Stimulated activated CD4-positive, alpha-beta T cell treated with anti-CD3 and anti-CD28 coated beads, Interleukin-1b, Interleukin-23, amount 100 ng/mL, for 48 hours (primary cell): ENCODE measurements around the gene CD300H.

Experiments used
- DNase-seq: peaks from one replicate; pipeline ENCODE4 v3.0.0-alpha.2; 2020

Gene CD300H

DNA sequence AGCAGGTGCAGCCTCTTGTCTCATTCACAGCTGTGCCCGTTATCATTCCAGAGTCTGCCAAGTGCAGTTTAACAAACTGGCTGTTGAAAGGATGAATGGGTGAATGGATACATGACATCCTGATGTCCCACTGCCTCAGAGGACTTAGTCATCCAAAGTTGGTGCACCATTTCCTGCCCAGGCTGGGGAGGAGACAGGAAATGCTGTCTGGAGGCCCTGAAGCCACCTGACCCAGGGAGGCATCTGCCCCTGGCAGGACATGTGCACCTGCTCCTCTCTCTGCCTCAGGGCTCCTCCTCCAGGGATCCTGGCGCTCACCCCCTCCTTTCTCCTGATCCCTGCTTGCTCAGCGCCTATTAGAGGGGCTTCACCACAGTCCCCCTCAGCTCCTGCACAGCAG is 19.6 kb downstream of the CD300H start:
- DNase-seq = peak; percentile 18

DNA sequence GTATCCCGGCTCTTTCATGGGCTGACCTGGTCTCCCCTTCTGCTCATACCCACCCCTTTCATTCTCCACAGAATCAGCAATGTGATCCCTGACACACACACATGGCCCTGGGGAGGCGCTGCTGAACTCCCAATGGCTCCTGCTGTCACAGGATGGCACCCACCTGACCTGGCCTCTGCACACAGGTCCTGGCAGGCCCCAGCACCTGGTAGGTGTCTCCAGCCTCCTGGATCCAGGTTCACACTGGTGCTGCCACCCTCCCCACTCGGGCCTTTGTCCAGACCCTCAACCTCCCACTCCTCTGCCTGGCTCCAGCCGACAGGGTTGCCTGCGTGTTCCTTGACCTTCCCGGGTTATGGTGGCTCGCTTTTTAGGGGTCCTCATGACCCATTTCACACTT is 20.0 kb downstream of the CD300H start:
- no peak for DNase-seq

DNA sequence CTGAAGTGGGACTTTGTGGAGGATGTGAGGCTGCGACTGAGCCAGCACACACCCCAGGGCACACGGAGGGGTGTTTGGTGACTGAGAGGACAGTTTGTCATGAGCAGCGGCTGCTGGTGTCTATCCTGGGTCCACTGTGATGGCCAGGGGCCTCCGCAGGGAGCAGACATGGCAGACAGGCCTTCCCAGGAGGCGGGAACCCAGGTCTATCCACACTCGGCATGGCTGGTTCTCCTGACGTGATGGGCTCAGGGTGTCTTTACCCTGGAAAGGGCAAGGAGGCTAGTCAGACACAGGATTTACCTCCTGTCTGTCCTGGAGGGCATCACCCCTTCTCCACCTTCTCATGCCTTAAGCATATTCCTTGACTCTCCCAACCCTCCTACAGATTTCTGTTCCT is 20.7 kb downstream of the CD300H start:
- no peak for DNase-seq

DNA sequence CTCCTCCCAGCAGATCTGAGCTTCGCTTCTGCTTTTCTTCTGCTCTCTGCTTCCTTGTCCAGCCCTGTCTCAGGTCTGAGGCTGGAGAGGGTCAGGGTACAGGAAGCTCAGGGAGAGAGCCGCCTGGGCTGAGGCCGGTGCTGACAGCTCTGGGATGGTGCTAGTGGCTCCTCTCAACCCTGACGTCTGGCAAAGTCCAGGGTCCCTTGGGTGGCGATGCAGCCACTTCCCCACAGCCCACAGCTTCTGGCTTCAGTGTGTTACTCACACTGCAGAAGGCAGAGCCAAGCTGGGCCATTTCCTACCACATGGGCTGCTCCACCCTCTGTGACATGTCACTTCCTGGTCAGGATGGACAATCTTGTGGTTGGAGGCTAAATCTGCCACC is 21.5 kb downstream of the CD300H start, which contains the start of gene CD300C:
Gene CD300C (minus strand): TSS at position 273 of the 388 bp plus-strand sequence. CDS start 333 bp downstream, outside the sequence.
- no peak for DNase-seq

DNA sequence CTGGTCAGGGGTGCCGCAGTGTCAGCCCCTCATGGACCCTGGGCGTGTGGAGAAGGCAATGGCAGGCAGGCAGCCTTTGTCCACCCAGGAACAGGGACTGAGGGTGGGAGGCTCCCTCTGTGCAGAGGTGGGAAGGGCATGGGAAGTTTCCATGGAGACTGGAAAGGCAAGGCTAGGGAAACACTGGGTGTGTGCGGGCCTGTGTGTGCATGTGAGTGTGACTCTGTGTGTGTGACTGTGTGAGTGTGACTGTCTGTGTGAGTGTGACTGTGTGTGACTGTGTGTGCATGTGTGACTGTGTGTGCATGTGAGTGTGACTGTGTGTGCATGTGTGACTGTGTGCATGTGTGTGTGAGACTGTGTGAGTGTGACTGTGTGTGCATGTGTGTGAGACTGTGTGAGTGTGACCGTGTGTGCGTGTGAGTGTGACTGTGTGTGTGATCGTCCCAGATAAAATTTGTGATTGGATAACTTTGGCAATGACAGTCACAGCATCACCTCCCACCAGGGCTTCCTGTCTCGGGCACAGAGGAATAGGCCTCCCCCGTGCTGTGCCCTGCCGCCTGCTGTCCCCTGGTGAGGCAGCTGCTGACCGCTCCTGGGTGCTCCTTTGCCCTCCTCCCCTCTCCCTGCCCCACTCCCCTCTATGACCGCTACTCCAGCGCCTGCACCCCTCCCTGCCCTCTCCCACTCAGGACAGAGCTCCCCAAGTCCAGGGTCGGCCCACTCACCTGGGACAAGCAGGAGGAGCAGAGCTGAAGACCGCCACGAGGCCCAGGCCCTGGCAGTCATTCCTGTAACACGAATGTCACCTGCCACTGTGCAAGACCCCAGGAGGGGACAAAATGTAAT is 22.1 kb downstream of the CD300H start:
- DNase-seq = no peak

DNA sequence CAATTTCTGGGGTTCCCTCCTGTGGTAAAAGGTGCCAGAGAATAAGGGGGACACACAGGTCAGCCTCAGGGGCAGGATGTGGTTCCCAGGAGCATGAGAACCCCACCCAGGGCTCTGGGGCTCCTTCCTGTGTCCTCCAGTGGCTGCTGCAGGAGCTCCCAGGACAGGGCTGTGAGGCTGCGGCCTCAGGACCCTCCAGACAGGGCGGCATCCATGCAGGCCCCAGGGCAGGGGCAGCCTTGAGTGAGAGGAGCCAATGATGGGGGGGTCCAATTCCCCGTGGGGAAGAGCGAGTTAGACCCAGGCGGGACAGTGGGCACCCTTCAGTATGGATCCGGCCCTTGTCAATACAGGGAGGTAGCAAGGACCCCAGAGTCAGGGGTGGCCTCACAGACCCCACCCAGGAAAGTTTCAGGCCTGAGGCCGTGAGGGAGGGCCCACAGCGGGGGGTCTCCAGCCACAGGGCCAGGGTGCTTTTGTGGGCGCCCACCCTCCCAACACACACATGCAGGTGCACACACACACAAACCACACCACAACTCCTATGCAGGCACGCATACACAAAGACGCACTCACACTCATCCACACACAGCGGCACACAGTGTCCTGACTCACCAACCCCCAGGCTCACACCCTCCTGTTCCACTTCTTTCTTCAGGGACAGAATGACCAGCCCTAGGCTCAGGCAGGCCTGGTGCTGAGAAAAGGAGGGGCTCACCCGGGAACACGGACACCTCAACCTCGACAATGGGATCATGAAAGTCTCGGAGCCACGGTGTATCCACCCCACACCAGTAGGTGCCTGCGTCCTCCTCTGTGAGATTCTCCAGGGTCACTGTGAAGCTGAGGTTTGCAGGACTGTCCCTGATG is 23.2 kb downstream of the CD300H start:
- no peak for DNase-seq

DNA sequence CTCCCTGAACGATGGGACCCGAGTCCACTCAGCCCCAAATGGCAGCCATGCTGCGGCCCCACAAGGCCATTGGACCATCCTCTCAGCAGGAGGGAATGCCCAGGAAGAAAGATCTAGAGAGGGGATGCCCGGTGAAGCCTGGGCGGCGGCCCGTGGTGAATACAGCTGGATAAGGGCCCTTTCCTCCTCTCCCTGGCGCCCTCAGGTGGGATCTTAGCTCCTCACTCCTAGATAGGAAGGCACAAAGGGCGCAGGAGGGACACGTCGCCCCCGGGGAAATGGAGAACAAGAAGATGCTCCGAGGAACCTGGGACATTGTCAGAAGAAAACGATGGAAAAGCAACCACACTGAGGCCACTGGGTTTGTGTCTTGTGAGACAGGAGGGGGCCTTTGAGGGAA is 23.9 kb downstream of the CD300H start:
- no peak for DNase-seq

DNA sequence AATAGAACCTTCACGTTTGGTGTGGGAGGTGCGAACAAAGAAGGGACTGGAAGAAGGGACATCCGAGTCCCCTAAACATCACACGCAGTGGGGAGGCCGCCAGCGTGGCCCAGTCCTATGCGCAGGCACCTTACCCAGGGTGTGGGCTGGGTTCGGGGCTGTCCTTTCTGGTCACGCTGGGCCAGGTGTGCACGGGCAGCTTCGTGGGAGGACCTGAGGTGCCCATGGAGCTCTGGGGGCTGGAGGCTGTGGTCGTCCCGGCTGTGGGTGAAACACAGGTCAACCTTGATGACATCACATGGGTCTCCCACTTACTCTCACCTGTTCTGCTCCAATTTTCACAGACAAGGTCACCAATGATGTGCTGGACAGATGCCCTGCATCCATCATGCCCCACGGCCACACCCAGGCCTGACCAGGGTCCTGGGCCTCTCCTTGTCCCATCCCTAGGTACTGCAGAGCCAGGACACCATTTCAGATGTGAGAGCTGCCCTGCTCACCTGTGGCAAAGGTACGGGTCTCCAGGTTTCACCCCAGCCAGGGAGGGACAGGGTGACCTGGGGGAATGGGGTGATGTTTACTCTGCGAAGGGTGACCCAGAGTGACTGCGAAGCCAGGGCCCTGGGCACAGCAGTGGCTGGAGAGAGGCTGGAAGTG is 24.5 kb downstream of the CD300H start:
- no peak for DNase-seq

DNA sequence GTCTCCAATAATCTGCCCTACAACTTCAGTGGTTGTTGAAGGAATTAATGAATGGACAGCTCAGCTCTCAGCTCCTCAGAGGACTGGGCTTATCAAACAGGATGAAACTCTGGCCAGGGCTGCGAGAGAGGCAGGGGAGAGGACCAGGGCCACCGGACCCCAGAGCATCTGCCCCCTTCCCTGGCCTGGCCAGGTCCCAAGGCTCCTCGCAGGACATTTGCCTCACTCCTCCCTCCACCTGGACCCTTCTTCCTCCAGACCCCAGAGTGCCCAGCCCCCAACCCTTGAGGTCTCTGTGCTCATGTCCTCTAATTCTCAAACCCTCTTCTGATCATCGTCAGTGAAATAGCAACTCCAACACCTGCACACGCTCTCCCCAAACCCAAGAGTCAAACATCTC is 25.1 kb downstream of the CD300H start:
- DNase-seq = no peak

DNA sequence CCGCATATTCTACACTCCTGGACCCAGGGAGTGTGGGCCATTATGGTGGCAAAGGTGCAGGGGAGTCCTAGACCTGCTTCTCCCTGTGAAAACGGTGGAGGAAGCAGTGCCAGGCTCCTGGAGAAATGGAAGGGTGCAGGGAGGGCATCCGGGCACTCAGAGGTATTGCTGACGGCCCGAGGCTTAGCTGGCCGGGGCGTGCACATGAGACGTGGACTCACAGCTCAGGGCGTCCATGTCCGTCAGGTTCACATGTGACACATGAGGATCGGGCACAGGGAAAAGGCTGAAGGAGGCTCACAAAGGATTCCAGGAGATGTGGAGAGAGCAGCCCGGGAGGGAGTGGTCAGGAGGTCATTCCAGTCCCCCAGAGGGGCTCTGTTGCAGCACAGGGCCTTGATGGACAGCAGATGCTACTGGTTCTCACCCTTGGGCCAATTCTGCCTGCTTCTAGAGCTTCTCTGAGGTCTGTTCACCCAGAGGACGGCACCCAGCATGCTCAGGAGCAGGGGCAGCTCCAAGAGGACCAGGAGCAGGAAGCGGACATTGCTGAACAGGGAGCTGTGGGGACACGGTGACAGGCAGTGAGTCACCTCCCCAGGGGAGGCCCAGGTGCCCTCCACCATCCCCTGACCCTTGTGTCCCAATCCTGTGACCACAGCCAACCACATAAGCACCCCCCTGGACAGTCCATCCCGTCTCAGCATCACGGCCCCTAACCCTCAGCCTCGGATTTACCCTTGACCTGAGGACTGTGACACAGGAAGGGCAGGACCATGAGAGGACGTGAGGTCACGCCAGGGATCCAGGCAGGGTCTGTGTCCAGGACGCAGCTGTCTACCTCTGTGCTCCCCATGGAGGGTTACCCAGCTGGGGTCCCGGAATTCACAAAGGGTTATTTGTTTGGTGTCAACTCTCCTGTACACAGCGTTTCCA is 25.9 kb downstream of the CD300H start:
- no peak for DNase-seq

DNA sequence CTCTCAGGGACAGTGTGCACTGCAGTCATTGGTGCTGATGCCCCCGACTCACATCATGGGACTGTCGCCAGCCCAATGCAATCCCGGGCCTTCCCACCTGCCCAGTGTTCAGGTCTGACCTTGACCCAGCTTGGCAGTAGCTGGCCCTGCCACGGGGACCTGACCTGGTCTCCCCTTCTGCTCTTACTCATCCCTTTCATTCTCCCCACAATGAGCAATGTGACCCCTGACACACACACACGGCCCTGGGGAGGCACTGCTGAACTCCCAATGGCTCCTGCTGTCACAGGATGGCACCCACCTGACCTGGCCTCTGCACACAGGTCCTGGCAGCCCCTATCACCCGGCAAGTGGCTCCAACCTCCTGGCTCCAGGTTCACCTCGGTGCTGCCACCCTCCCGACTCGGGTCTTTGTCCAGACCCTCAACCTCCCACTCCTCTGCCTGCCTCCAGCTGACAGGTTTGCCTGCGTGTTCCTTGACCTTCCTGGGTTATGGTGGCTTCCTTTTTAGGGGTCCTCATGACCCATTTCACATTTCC is 28.0 kb downstream of the CD300H start:
- DNase-seq = no peak

DNA sequence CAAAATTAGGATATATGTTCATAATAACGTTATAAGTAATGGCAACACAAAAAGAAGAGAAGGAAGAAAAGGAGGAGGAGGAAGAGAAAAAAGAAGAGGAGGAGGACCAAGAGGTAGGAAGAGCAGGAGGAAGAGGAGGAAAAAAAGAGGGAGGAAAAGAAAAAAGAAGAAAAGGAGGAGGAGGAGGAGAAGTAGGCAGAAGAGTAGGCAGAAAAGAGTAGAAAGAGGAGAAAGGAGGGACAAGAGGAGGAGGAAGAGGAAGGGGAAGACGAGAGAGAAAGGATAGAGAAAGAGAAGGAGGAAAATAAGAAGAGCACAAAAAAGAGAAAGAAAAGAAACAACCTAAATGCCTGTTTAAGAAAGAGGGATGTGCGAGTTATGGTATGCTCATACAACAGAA is 30.4 kb downstream of the CD300H start:
- no peak for DNase-seq

DNA sequence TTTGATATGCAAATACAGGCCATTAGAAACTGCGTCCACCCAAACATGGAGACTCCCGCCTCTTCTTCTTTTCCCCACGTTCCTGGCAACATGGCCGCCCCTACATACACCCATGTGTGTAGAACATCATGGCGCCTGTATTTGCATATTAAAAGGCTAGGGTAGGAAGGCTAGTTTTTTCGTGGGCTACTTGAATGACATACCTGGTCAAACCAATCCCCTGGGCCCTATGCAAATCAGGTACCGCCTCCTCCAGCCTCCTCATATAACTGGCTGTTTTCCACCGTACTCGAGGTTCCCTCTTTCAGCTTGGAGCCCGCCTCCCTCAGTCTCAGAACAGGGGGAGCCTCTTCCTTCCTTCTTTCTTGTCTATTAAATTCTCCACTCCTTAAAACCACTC is 35.2 kb downstream of the CD300H start:
- no peak for DNase-seq

DNA sequence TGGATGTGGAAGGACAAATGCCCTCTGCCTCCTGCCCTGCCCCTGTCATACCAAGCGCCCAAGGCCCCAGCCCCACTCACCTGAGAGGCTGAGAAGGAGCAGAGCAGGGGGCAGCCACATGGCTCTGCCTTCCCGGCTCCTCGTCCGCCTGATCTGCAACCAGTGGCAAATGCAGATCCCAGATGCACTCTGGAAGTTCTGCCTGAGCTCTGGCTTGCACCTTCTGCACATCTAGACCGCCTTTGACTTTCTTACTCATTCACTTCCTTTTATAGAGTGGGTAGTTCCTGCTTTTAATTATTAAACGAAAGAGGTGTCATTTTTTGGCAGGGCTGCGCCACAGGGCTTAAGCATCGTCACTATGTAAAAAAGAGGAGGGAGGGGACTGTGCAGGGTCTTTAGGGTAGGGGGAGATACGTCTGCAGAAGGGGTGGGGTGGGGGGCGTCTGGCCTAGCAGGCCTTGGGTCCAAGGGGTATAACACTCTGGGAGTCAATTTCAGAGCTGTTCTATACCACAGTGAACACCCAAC is 36.0 kb downstream of the CD300H start, which contains the start of gene CD300LB:
Gene CD300LB (minus strand): TSS at position 245 of the 531 bp plus-strand sequence. CDS start 125 bp downstream, at position 120.
- no peak for DNase-seq

DNA sequence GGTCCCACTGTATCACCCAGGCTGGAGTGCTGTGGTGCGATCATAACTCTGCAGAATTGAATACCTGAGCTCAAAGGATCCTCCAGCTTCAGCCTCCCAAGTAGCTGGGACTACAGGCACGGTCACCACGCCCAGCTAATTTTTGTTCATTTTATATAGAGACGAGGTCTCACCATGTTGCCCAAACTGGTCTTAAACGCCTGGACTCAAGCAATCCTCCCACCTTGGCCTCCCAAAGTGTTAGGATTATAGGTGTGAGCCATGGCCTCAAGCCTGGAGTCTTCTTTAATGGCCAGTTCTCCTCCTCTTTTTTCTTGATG is 36.5 kb downstream of the CD300H start:
- DNase-seq = no peak

DNA sequence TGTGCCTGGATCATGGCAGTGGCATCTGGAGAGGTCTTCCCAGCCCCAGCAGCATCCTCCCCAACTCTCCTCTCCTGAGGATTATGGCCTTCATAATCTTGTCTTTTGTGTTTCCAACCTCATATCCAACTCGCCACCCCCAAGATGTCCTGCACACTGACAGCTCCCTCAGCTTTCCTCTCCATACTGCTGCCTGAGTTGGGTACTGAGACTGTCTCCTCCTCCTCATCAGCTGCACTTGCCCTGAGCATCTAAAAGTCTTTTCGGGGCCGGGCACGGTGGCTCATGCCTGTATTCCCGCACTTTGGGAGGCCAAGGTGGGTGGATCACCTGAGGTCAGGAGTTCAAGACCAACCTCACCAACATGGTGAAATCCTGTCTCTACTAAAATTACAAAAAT is 38.1 kb downstream of the CD300H start:
- no peak for DNase-seq

DNA sequence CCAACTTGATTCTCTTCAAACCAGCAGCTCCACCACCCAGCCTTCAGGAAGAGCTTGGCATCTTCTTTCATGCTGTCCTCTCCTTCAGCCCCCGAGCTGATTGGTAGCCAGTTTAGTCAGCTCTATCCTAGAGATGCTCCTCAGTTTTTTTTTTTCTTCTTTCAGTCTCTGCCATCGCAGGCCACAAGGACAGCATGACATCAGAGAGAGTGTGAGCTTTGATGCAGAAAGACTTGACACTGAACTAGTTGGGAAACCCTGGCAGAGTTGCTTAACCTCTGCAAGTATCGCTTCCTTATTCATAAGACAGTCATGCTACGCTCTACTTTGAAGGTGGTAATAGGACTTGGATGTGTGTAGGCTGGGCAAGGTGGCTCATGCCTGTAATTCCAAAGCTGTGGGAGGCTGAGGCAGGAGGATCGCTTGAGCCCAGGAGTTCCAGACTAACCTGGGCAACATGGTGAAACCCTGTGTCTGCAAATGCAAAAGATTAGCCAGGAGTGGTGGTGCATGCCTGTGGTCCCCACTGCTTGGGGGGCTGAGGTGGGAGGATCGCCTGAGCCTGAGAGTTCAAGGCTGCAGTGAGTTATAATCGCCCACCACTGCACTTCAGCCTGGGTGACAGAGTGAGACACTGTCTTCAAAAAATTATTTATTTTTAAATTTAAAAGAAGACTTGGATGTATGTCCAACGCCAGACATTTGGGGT is 38.7 kb downstream of the CD300H start:
- no peak for DNase-seq

DNA sequence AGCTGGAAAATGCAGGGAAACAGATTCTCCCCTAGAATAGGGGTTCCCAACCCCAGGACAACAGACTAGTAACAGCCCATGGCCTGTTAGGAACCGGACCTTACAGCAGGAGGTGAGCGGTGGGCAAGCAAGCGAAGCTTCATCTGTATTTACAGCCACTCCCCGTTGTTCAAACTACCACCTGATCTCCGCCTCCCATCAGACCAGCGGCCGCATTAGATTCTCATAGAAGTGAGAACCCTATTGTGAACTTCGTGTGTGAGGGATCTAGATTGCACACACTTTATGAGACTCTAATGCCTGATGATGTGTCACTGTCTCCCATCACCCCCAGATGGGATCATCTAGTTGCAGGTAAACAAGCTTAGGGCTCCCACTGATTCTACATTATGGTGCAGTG is 39.6 kb downstream of the CD300H start:
- no peak for DNase-seq

DNA sequence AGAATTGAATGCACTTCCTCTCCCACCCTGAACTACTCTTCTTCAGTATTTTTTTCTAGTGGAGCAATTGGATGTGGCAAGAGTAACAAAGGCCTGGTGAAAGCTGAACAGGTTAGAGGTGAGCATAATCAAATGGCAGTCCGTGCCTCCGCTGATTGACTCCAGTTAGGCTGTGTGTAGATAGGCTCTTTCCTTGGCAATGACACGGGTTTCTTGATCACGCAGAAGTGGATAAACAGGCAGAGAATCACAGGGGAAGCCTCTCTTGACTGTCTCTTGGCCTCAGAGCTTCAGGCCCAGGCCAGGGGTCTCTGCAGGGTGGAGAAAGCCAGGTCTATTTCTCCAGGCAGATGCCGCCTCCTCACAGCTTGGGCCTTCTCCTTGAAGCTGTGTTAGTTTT is 40.2 kb downstream of the CD300H start:
- DNase-seq = no peak

DNA sequence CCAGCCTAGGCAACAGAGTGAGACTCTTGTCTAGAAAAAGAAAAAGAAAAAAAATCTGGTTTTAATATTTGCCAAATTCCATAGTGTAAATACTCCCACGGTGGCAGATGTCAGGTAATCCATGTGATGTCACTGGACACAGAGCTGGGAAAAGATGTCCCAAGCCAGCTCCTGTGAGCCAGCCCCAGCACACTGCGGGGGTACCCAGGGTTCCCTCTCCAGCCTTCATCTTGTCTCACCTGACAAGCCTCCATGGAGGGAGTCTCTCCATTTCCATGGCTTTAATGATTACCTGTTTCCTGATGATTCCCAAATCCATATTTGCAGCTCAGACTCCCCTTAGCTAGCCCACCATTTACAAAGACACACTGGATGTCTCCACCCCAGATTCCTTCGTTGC is 40.6 kb downstream of the CD300H start:
- DNase-seq = no peak

DNA sequence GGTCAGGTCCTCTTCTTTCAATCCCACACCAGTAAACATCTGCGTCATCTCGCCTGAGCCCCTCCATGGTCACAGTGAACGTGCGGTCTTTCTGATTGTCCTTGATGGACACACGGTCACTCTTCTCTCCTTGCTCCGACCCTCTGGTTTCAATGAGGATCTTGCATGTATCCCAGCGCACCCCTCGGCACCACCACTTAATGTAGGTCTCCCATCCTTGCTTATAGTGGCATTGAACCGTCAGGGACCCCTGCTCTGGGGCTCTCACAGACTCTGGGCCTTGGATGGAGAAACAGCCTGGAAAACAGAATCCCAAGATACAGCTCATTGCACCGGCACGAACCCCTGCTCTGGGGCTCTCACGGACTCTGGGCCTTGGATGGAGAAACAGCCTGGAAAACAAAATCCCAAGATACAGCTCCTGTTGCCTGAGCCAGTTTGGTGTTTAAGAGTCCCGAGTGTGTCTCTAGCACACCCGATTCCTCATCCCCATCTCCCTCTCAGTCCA is 41.5 kb downstream of the CD300H start:
- DNase-seq = no peak
